T-helper 1 cell treated with Interleukin-12 subunit alpha and Interleukin-12 subunit beta and Interleukin-4 antibody, amounts not matched to agents 30 ng/mL and 1 ng/mL, for 36 hours (primary cell): ENCODE data around the gene SYTL2. TPM values are rescaled to one million over a fixed set of nuclear protein-coding genes. Genes with fewer than 3 reads are reported as not detected.
"Not testable (repeated sequence)": the region's sequence is repeated elsewhere in the genome, so short reads cannot be mapped to it uniquely, and the experiment has no call there.

Experiments
- intact Hi-C: fragments of 100-400 bp; cut with micrococcal nuclease; formaldehyde crosslinking; loops from one replicate; pipeline ENCODE4 v1.15.1; 2024
- total RNA-seq: library from RNA; stranded (reverse); gene quantifications from 2 replicates; pipeline ENCODE4 v1.2.3, GENCODE V29; 2022

Gene SYTL2
- total RNA-seq, 1 donor from 2014 or later: 96.5 TPM

DNA sequence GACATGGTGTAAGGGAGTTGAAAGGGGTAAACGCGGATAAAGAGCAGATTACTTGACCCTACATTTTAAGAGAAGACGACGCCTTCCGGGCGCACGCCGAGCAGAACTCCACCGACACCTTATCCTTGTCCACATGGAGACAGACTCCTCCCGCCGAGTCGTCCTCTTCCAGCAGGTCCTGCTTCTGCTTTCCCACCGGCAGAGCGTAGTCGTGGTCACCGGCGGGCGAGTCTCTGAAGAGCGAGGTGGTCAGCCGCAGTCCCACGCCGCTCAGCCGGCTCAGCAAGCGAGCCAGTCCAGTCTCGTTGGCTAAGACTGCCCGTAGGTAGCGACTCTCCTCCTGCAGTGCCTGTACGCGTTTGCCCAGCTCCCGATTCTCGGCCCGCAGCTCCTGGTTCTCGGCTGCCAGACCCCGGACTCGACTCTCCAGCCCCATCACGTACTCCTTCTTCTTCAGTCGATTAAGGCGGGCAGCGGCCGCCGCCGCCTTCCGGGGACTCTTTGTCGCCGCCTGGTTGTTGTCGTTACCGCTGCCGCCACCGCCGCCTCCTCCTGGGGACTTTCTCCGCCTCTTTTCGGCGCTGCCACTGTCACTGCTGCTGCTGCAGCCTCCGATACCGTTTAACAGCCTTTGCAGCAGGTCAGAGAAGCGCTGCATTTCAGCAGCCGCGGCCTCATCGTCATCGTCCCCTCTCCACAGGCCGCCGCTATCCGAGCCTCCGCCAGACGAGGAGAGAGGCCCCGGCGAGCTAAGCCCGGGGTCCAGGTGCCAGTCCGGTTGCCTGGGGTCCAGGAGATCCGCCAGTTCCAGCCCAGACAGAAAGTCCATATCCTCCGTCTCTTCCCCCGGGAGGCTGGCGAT is 147.0 kb downstream of the SYTL2 start:
- intact Hi-C loops: loop anchor here (1.0 to 5.0 kb wide), 8 partner anchors 17 to 928 kb away; partner anchors contain the start of genes CCDC83, TMEM126A and TMEM126B

GRCh38 chr11:85663080-85663752 is 147.7 kb downstream of the SYTL2 start:
- intact Hi-C loops: loop anchor here (1.0 to 5.0 kb wide), 3 partner anchors 192 to 929 kb away; partner anchors contain the start of gene CCDC83

GRCh38 chr11:85661972-85662664 is 148.8 kb downstream of the SYTL2 start:
- intact Hi-C loops: loop anchor here (5.0 kb wide), 2 partner anchors 540 to 930 kb away; no protein-coding TSS in a partner anchor

DNA sequence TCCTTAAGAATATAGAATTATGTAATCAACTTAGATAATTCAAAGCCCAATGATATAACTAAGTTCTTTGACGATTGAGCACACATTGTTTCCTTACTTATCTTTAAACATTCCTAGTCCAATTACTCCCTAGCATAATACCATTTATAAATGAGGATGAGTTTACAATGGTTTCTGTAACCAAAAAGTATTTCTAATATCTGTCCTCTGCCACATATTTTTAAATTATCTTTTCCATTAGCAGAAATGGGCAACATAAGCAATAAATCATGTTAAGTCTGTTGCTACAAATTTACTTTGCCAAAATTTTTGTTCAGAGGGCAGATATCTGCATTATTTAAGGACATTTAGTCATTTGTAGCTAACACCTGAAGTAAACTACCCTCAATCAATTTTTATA is 152.8 kb downstream of the SYTL2 start:
- intact Hi-C loops: no loop called here

GRCh38 chr11:85656777-85657176 is 154.2 kb downstream of the SYTL2 start:
- intact Hi-C loops: no loop called here

DNA sequence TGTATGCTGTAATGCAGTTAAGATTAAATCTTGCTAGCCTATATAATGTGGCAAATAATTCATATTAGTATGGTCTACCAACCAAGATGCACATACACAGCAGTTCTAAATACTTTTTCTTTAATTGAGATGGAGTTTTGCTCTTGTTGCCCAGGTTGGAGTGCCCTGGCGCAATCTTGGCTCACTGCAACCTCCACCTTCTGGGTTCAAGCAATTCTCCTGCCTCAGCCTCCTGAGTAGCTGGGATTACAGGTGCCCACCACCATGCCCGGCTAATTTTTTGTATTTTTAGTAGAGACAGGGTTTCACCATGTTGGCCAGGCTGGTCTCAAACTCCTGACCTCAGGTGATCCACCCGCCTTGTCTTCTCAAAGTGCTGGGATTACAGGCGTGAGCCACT is 156.6 kb downstream of the SYTL2 start:
- intact Hi-C loops: not testable (repeated sequence)

DNA sequence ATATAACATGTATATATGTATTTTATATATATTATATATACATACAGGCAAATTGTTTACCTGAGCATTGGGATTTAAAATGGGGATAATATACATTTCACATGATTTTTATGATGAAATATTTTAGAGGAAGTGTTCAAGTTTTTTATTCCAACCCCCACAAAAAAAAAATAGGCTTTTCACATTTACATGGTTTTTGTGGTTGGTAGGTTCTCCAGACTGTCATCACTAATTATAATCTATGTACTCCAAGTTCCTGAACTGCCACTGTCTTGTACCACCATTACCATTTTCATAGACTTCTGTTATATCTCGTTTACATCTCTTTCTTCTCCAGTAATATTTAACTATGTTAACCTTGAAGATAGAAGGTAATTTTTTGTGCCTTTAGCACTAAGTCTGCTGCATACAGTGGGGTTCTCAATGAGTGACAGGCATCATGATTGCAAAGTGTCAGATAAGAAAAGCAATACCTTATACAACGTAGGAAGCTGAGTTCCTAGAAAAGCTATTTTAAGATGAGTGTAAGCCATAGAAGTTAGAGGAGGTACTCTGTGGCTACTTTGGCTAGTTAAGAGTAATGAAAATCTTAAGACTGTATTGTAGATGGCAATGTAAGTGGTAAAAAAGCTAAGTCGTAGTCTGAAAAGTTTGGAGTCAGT is 158.0 kb downstream of the SYTL2 start:
- intact Hi-C loops: no loop called here

DNA sequence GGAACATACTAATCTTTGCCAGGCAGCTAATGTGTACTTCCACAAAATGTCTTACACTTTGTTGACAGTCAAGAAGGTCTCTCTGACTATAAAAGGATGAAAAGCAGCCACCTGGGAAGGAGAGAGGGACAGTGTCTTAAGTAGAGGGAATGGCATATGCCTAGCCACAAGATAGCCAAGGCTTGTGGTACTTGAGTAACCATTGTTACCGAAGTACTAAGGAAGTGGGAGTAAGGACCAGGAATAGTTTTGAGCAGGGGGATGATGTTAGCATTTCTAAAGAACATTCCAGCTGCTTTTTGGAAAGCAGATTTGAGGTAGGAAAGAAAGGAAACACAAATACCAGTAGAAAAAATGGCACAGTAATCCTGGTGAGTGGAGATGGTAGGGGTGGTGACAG is 159.8 kb downstream of the SYTL2 start:
- intact Hi-C loops: no loop called here

GRCh38 chr11:85647604-85648299 is 163.2 kb downstream of the SYTL2 start, which contains the start of gene TMEM126A:
Gene TMEM126A, plus strand, starts transcription at chr11:85647967. Its CDS starts 2,289 bp downstream, at chr11:85650256.
- intact Hi-C loops: loop anchor here (1.0 to 5.0 kb wide), 11 partner anchors 17 to 1435 kb away; partner anchors contain the start of genes EED, HIKESHI, PICALM and TMEM126B

GRCh38 chr11:85647078-85647477 is 163.9 kb downstream of the SYTL2 start:
- intact Hi-C loops: loop anchor here (1.0 to 5.0 kb wide), 10 partner anchors 17 to 1435 kb away; partner anchors contain the start of genes EED, HIKESHI, PICALM and TMEM126B

Other genes with a start within 250 kb of the SYTL2 start
- gene DLG2, start 183.8 kb downstream of the SYTL2 start, total RNA-seq: 0.88 and 1.4 TPM in 2 replicates
- gene TMEM126B, start 182.5 kb downstream of the SYTL2 start, total RNA-seq: 54.6 and 55.6 TPM in 2 replicates
- 35.2 and 40.1 TPM in 2 replicates for gene TMEM126A, start 163.2 kb downstream of the SYTL2 start, total RNA-seq
- gene CREBZF, start 146.0 kb downstream of the SYTL2 start, total RNA-seq: 52.1 and 59.0 TPM in 2 replicates
- gene CCDC89, start 124.9 kb downstream of the SYTL2 start, total RNA-seq: 1.4 and 2.0 TPM in 2 replicates
- not detected in 2 replicates for gene CCDC83, start 44.2 kb upstream of the SYTL2 start, total RNA-seq